Thymus (tissue), 11 donors: Measurements from ENCODE around the gene USP34. TPM values are rescaled to one million over a fixed set of nuclear protein-coding genes. Genes with fewer than 3 reads are reported as not detected.
"Not testable (repeated sequence)": the region's sequence is repeated elsewhere in the genome, so short reads cannot be mapped to it uniquely, and the experiment has no call there.

Experiments used
- DNase-seq, 9 donors: peaks; one replicate each; pipeline ENCODE4 v3.0.0-alpha.2; 2013; ENCODE audit warnings: low spot score in 9 of 9, low read depth in 6 of 9, missing footprints in 1 of 9
- H3K27ac ChIP-seq, 2 donors: one replicate each; pipeline ENCODE4 v1.5.1; 2013; ENCODE audit warnings: control low read depth in 1 of 2, low read depth in 1 of 2, low read length in 1 of 2, mild to moderate bottlenecking in 1 of 2, moderate library complexity in 1 of 2
- H3K27me3 ChIP-seq, 2 donors: one replicate each; pipeline ENCODE4 v1.5.1; 2013; ENCODE audit warnings: low read length in 1 of 2; ENCODE audit not compliant: control insufficient read depth in 2 of 2, insufficient read depth in 1 of 2
- H3K36me3 ChIP-seq, 2 donors: one replicate each; pipeline ENCODE4 v1.5.1; 2013; ENCODE audit warnings: low read length in 1 of 2, mild to moderate bottlenecking in 1 of 2, moderate library complexity in 1 of 2; ENCODE audit not compliant: control insufficient read depth in 2 of 2, insufficient read depth in 2 of 2
- H3K4me1 ChIP-seq, 2 donors: one replicate each; pipeline ENCODE4 v1.5.1; 2013; ENCODE audit warnings: low read length in 2 of 2; ENCODE audit not compliant: control insufficient read depth in 2 of 2, insufficient read depth in 2 of 2
- H3K4me3 ChIP-seq, 2 donors: one replicate each; pipeline ENCODE4 v1.5.1; 2013; ENCODE audit warnings: low read length in 2 of 2, control low read depth in 1 of 2, mild to moderate bottlenecking in 1 of 2
- H3K9me3 ChIP-seq, 2 donors: one replicate each; pipeline ENCODE4 v1.5.1; 2013; ENCODE audit warnings: low read length in 1 of 2, mild to moderate bottlenecking in 1 of 2; ENCODE audit not compliant: control insufficient read depth in 2 of 2, insufficient read depth in 1 of 2
- WGBS: extraction: QIAGEN DNeasy Blood & Tissue Kit; methylation state at CpG from one replicate; pipeline ENCODE4 v1.1.7; 2013; 5-methylcytosine and 5-hydroxymethylcytosine counted together
- polyA plus RNA-seq: library from polyadenylated mRNA; stranded (reverse); fragments of 200-250 nt; gene quantifications from one replicate; pipeline ENCODE4 v1.2.3, GENCODE V29; 2013
- total RNA-seq: library from RNA; stranded (reverse); fragments of 120-200 nt; gene quantifications from one replicate; pipeline ENCODE4 v1.2.4, GENCODE V29; 2013
- donor health status: healthy.

The USP34 gene
- total and polyA plus RNA-seq, 2 donors, result 54.5 to 102 TPM

GRCh38 chr2:61405813-61406212 lies 65.1 kb downstream of the USP34 start:
- H3K36me3 ChIP-seq, result peaks cover 6 to 23% of the 10 kb centered on the region in 2 donors
- H3K27ac ChIP-seq, result no peak overlapping the region
- H3K4me3 ChIP-seq, result no peak overlapping the region
- no peaks in the 10 kb centered on the region for H3K27me3 ChIP-seq
- H3K4me1 ChIP-seq, result no peaks in the 10 kb centered on the region
- no peak for DNase-seq
- no peaks in the 10 kb centered on the region for H3K9me3 ChIP-seq
- WGBS, result 96% methylated on average over 2 of the region's 2 CpGs

GRCh38 chr2:61404438-61404837 lies 66.4 kb downstream of the USP34 start:
- H3K9me3 ChIP-seq, result no peaks in the 10 kb centered on the region
- no peak for DNase-seq
- H3K36me3 ChIP-seq, result peaks cover 6 to 23% of the 10 kb centered on the region in 2 donors
- H3K27me3 ChIP-seq, result no peaks in the 10 kb centered on the region
- H3K4me1 ChIP-seq, result no peaks in the 10 kb centered on the region
- H3K27ac ChIP-seq, result no peak overlapping the region
- 98% methylated on average over 1 of the region's 1 CpG for WGBS
- no peak overlapping the region for H3K4me3 ChIP-seq

GRCh38 chr2:61398413-61398812 lies 72.5 kb downstream of the USP34 start:
- no peak for DNase-seq
- Histone ChIP-seq H3K4me1 (no peaks in the 10 kb centered on the region), H3K36me3 (peaks cover 7 to 9% of the 10 kb centered on the region in 2 donors), H3K27me3 (no peaks in the 10 kb centered on the region), H3K27ac (no peak overlapping the region), H3K9me3 (no peaks in the 10 kb centered on the region), H3K4me3 (no peak overlapping the region)
- 96% methylated on average over 12 of the region's 12 CpGs for WGBS

GRCh38 chr2:61396005-61396404 lies 74.9 kb downstream of the USP34 start:
- no peaks in the 10 kb centered on the region for H3K4me1 ChIP-seq
- no peaks in the 10 kb centered on the region for H3K9me3 ChIP-seq
- peaks cover 6 to 9% of the 10 kb centered on the region in 2 donors for H3K36me3 ChIP-seq
- no peaks in the 10 kb centered on the region for H3K27me3 ChIP-seq
- H3K4me3 ChIP-seq, result no peak overlapping the region
- DNase-seq, result no peak
- 98% methylated on average over 4 of the region's 4 CpGs for WGBS
- no peak overlapping the region for H3K27ac ChIP-seq

GRCh38 chr2:61387588-61387987 lies 83.3 kb downstream of the USP34 start:
- DNase-seq, H3K4me1 ChIP-seq, H3K4me3 ChIP-seq, H3K27me3 ChIP-seq, H3K9me3 ChIP-seq, H3K27ac ChIP-seq: not testable (repeated sequence)
- peaks cover 13 to 15% of the 10 kb centered on the region in 2 donors for H3K36me3 ChIP-seq
- 99% methylated on average over 7 of the region's 7 CpGs for WGBS

- DNase-seq, H3K27ac ChIP-seq, H3K27me3 ChIP-seq, H3K4me1 ChIP-seq, H3K4me3 ChIP-seq, H3K9me3 ChIP-seq: not testable (repeated sequence)
- 93% methylated on average over 4 of the region's 4 CpGs for WGBS
- peaks cover 18 to 57% of the 10 kb centered on the region in 2 donors for H3K36me3 ChIP-seq
These were observed 90.0 kb downstream of the USP34 start for GRCh38 chr2:61380882-61381197.

- DNase-seq, result no peak
- no peaks in the 10 kb centered on the region for H3K9me3 ChIP-seq
- 98% methylated on average over 4 of the region's 4 CpGs for WGBS
These were observed 90.6 kb downstream of the USP34 start for GRCh38 chr2:61380056-61380881.

GRCh38 chr2:61379521-61379920 lies 91.4 kb downstream of the USP34 start:
- WGBS, result 98% methylated on average over 2 of the region's 2 CpGs
- peaks cover 15 to 61% of the 10 kb centered on the region in 2 donors for H3K36me3 ChIP-seq

More at GRCh38 chr2:61380056-61380881, 90.6 kb downstream of the USP34 start:
- H3K4me1 ChIP-seq, result no peaks in the 10 kb centered on the region
- H3K27ac ChIP-seq, result no peak overlapping the region
- no peaks in the 10 kb centered on the region for H3K27me3 ChIP-seq
- peaks cover 15 to 57% of the 10 kb centered on the region in 2 donors for H3K36me3 ChIP-seq
- no peak overlapping the region for H3K4me3 ChIP-seq

GRCh38 chr2:61378281-61378680 lies 92.6 kb downstream of the USP34 start:
- no peaks in the 10 kb centered on the region for H3K9me3 ChIP-seq
- no peaks in the 10 kb centered on the region for H3K4me1 ChIP-seq
- DNase-seq, result no peak
- H3K36me3 ChIP-seq, result peaks cover 20 to 67% of the 10 kb centered on the region in 2 donors
- no peak overlapping the region for H3K27ac ChIP-seq
- WGBS, result over 99% methylated on average over 5 of the region's 5 CpGs
- no peaks in the 10 kb centered on the region for H3K27me3 ChIP-seq
- no peak overlapping the region for H3K4me3 ChIP-seq

More at GRCh38 chr2:61379521-61379920, 91.4 kb downstream of the USP34 start:
- Histone ChIP-seq H3K27ac (no peak overlapping the region), H3K9me3 (no peaks in the 10 kb centered on the region), H3K4me3 (no peak overlapping the region), H3K27me3 (no peaks in the 10 kb centered on the region), H3K4me1 (no peaks in the 10 kb centered on the region)
- DNase-seq, result no peak
